ENCODE data around the gene ENTHD1. TPM values are rescaled to one million over a fixed set of nuclear protein-coding genes. Genes with fewer than 3 reads are reported as not detected.

ENTHD1 gene
- total and polyA plus RNA-seq, 2 of the 8 experiments (the other 6 are each of a cell fraction or from before 2014, with no cell fraction given): not detected

DNA sequence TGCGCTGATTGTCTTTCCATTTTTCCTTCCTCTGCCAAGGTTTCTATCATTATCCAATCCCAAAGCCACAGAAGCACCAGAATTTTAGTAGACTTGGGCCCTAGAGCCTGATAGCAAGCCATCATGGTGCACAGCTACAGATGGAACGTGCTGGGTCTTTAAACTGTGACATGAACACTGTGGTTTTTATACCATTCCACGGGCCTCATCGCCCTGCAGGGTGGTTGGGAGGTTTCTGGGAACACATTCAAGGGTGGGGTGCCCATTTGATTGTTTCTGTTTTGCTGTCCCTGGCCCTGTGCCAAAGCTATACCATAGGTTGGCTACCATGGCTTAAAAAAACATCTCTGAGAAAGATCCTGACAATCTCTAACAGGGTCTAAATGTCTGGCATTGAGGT is 171.1 kb downstream of the ENTHD1 start (continued):
- TF ChIP-seq BRCA1 (IDR thresholded peaks at IDR 0.05; ENCODE audit: low read depth, low read length): no peak

DNA sequence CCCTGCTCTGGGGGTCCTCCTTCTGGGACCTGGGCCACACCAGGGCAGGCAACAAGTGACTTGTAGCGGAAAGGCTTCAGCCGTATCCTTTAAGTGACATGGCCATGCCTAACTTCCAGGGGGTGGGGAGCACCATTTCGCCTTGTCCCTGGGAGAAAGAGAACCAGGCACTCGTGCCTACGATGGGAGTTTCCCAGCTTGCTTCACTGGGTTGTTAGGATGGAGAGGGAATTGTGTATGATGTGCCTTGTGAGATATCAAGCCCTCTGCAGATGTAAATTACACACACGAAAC is 171.6 kb downstream of the ENTHD1 start:
- Histone ChIP-seq H4K20me1 (replicated peaks in 1 of 2; ENCODE audit: control insufficient read depth in 1 of 2, insufficient read depth in 2 of 2, low read length in 2 of 2) (no peaks in the 10 kb centered on the region), H3K9ac (replicated peaks in 1 of 4; ENCODE audit: extremely low read depth in 1 of 4, low read depth in 3 of 4, low read length in 3 of 4) (no peak overlapping the region), H4K5ac (ENCODE audit: insufficient read length, low read depth, low read length) (no peak overlapping the region), H2BK12ac (ENCODE audit: low read depth, low read length) (no peak overlapping the region), H3K9me3 (ENCODE audit: insufficient read depth in 2 of 2, low read depth in 1 of 2, low read length in 1 of 2) (no peaks in the 10 kb centered on the region), H3K18ac (ENCODE audit: extremely low read depth, low read length) (no peak overlapping the region), H3K27me3 (replicated peaks in 1 of 4; ENCODE audit: control insufficient read depth in 3 of 4, extremely low read depth in 1 of 4, insufficient read depth in 3 of 4, low read length in 3 of 4) (no peaks in the 10 kb centered on the region), H3K23ac (ENCODE audit: insufficient read length) (no peak overlapping the region), H3K4me1 (replicated peaks in 1 of 4; ENCODE audit: control insufficient read depth in 3 of 4, insufficient read depth in 4 of 4, low read length in 3 of 4) (no peaks in the 10 kb centered on the region; a peak in 1 of 7 replicates), H2BK120ac (replicated peaks; ENCODE audit: low read depth, low read length) (no peak overlapping the region), H3K23me2 (ENCODE audit: low read depth, low read length) (no peaks in the 10 kb centered on the region), H2BK5ac (ENCODE audit: low read depth, low read length) (no peak overlapping the region), H3K79me1 (ENCODE audit: low read depth, low read length) (no peaks in the 10 kb centered on the region), H4K91ac (replicated peaks; ENCODE audit: insufficient read length, low read length) (no peak overlapping the region), H2BK15ac (ENCODE audit: low read length) (no peak overlapping the region), H4K8ac (ENCODE audit: extremely low read depth, insufficient read depth, low read length) (peak overlapping the region; percentile 29; the same call in 1 of the 2 replicates), H2BK20ac (ENCODE audit: low read length) (no peak overlapping the region), H3K79me2 (ENCODE audit: control insufficient read depth in 1 of 2, insufficient read depth in 2 of 2, low read length in 2 of 2) (no peaks in the 10 kb centered on the region), H3K36me3 (ENCODE audit: control insufficient read depth in 2 of 4, insufficient read depth in 4 of 4, low read length in 3 of 4) (no peaks in the 10 kb centered on the region), H2AFZ (ENCODE audit: low read length) (no peak overlapping the region), H3K14ac (ENCODE audit: insufficient read length) (no peak overlapping the region), H2AK5ac (ENCODE audit: low read depth, low read length) (no peak overlapping the region), H3K56ac (replicated peaks; ENCODE audit: insufficient read length, low read depth, low read length) (no peak overlapping the region), H3K4me2 (ENCODE audit: insufficient read depth in 1 of 2, low read depth in 2 of 2, low read length in 2 of 2) (no peak overlapping the region), H3K27ac (ENCODE audit: low read depth, low read length) (no peak overlapping the region), H3K4me3 (ENCODE audit: extremely low read depth in 1 of 4, insufficient read depth in 2 of 4, low read depth in 3 of 4, low read length in 4 of 4) (no peak overlapping the region), H3K4ac (replicated peaks; ENCODE audit: insufficient read length, low read depth, low read length) (no peak overlapping the region)
- POLR2A ChIA-PET (ENCODE audit: partially characterized antibody): no interaction called here
- FAIRE-seq (no peak), DNase-seq (ENCODE audit: low read depth in 1 of 2, low spot score in 2 of 2) (no peak)
- WGBS, 2 experiments (ENCODE audit: extremely low coverage in 1 of 2, insufficient coverage in 1 of 2, insufficient read length in 1 of 2, insufficient replicate concordance in 2 of 2, low coverage in 1 of 2, low lambda C conversion rate in 2 of 2, missing lambda C conversion rate in 1 of 2): 90% methylated on average over 6 of the region's 6 CpGs; no CpG with 5 or more reads in 1 of the 2 experiments
- CTCF ChIA-PET (ENCODE audit: partially characterized antibody): interaction anchor here (1.2 kb wide), 1 partner anchor 179 kb away, joined by 3 read pairs; no protein-coding TSS in a partner anchor
- TF ChIP-seq GTF2F1 (IDR thresholded peaks at IDR 0.05; ENCODE audit: borderline replicate concordance, low read depth, low read length): no peak
- no peak for TF ChIP-seq EP300 (IDR thresholded peaks at IDR 0.05; ENCODE audit: borderline replicate concordance in 1 of 2, low read depth in 2 of 2, low read length in 2 of 2)
- TF ChIP-seq, protein P1, sequence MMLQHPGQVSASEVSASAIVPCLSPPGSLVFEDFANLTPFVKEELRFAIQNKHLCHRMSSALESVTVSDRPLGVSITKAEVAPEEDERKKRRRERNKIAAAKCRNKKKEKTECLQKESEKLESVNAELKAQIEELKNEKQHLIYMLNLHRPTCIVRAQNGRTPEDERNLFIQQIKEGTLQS (IDR thresholded peaks at IDR 0.05; ENCODE audit: insufficient read depth, low read depth, low read length): no peak
- no peak for TF ChIP-seq BACH1 (IDR thresholded peaks at IDR 0.05; ENCODE audit: low read length)
- TF ChIP-seq, protein P2, sequence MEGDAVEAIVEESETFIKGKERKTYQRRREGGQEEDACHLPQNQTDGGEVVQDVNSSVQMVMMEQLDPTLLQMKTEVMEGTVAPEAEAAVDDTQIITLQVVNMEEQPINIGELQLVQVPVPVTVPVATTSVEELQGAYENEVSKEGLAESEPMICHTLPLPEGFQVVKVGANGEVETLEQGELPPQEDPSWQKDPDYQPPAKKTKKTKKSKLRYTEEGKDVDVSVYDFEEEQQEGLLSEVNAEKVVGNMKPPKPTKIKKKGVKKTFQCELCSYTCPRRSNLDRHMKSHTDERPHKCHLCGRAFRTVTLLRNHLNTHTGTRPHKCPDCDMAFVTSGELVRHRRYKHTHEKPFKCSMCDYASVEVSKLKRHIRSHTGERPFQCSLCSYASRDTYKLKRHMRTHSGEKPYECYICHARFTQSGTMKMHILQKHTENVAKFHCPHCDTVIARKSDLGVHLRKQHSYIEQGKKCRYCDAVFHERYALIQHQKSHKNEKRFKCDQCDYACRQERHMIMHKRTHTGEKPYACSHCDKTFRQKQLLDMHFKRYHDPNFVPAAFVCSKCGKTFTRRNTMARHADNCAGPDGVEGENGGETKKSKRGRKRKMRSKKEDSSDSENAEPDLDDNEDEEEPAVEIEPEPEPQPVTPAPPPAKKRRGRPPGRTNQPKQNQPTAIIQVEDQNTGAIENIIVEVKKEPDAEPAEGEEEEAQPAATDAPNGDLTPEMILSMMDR (IDR thresholded peaks at IDR 0.05; ENCODE audit: control extremely low read depth in 1 of 3, insufficient read depth in 1 of 3, low read depth in 1 of 3, low read length in 3 of 3): no peak
- no peak for TF ChIP-seq CEBPB (IDR thresholded peaks at IDR 0.05; ENCODE audit: low read depth, low read length)
- no peak for TF ChIP-seq GABPA (IDR thresholded peaks at IDR 0.05; ENCODE audit: borderline replicate concordance, insufficient read depth, low read length)
- no peak for TF ChIP-seq CHD1 (IDR thresholded peaks at IDR 0.05; ENCODE audit: low read depth, low read length)
- no peak for TF ChIP-seq RFX5 (IDR thresholded peaks at IDR 0.05; ENCODE audit: borderline replicate concordance, low read depth, low read length)

Data from H1 (cell line).